Hepatocyte (in vitro differentiated cells): ENCODE results near the gene ENOX1. TPM values are rescaled to one million over a fixed set of nuclear protein-coding genes. Genes with fewer than 3 reads are reported as not detected.

Source experiments
- DNase-seq: peaks from one replicate; pipeline ENCODE4 v3.0.0-alpha.2; 2016; ENCODE audit warnings: low spot score
- H2AFZ ChIP-seq: fragments of 200-600 bp; sonication (generic); 2 replicates; pipeline ENCODE4 v1.6.0; 2016; ENCODE audit warnings: antibody characterized with exemption, mild to moderate bottlenecking
- H3K27ac ChIP-seq: fragments of 200-600 bp; sonication (generic); 2 replicates; pipeline ENCODE4 v1.5.1; 2016; ENCODE audit warnings: mild to moderate bottlenecking
- H3K27me3 ChIP-seq: fragments of 200-600 bp; sonication (generic); 2 replicates; pipeline ENCODE4 v1.6.1; 2016
- H3K36me3 ChIP-seq: fragments of 200-600 bp; sonication (generic); replicated peaks from 2 replicates; pipeline ENCODE4 v1.5.1; 2016; ENCODE audit warnings: low read depth; ENCODE audit not compliant: insufficient read depth
- H3K4me1 ChIP-seq: fragments of 200-600 bp; sonication (generic); 2 replicates; pipeline ENCODE4 v1.5.1; 2016; ENCODE audit warnings: mild to moderate bottlenecking, moderate library complexity; ENCODE audit not compliant: insufficient read depth
- H3K4me2 ChIP-seq: fragments of 200-600 bp; sonication (generic); 2 replicates; pipeline ENCODE4 v1.6.0; 2016
- H3K4me3 ChIP-seq: fragments of 200-600 bp; sonication (generic); 2 replicates; pipeline ENCODE4 v1.5.1; 2016; ENCODE audit warnings: mild to moderate bottlenecking
- H3K79me2 ChIP-seq: fragments of 200-600 bp; sonication (generic); 2 replicates; pipeline ENCODE4 v1.6.0; 2017; ENCODE audit warnings: mild to moderate bottlenecking
- H3K9me2 ChIP-seq: fragments of 200-600 bp; sonication (generic); replicated peaks from 2 replicates; pipeline ENCODE4 v1.6.0; 2017; ENCODE audit warnings: mild to moderate bottlenecking; ENCODE audit not compliant: insufficient read depth
- H3K9me3 ChIP-seq: fragments of 200-600 bp; sonication (generic); 2 replicates; pipeline ENCODE4 v1.5.1; 2016; ENCODE audit warnings: low read depth, mild to moderate bottlenecking
- H4K20me1 ChIP-seq: fragments of 200-600 bp; sonication (generic); 2 replicates; pipeline ENCODE4 v1.6.0; 2016; ENCODE audit warnings: mild to moderate bottlenecking; ENCODE audit not compliant: insufficient read depth, poor library complexity, severe bottlenecking
- EZH2 ChIP-seq: fragments of 200-600 bp; sonication (generic); IDR thresholded peaks from 2 replicates; pipeline ENCODE4 v1.6.1; 2016; ENCODE audit warnings: antibody characterized with exemption, mild to moderate bottlenecking, borderline replicate concordance
- EZH2phosphoT487 ChIP-seq: fragments of 200-600 bp; sonication (generic); IDR thresholded peaks from one replicate; pipeline ENCODE4 v1.6.1; 2018; ENCODE audit warnings: antibody characterized with exemption, mild to moderate bottlenecking, low read depth, moderate library complexity; ENCODE audit not compliant: unreplicated experiment, severe bottlenecking
- WGBS: methylation state at CpG from one replicate; pipeline ENCODE4 v1.1.6; 2016; ENCODE audit warnings: low lambda C conversion rate; ENCODE audit errors: missing lambda C conversion rate; 5-methylcytosine and 5-hydroxymethylcytosine counted together
- polyA plus RNA-seq: library from polyadenylated mRNA; unstranded; fragments of >200 nt; fragmentation: Nextera tagmentation; extraction: Ambion mirVana; gene quantifications from 2 replicates; pipeline ENCODE4 v1.2.1, GENCODE V29; 2016
- total RNA-seq: library from RNA; depleted of rRNA; stranded (reverse); fragments of >200 nt; gene quantifications from 2 replicates; pipeline ENCODE4 v1.2.3, GENCODE V29; 2014
- TF ChIP-seq, protein P1 (sequence below): fragments of 200-600 bp; sonication (generic); IDR thresholded peaks from 2 replicates; pipeline ENCODE4 v1.5.1; 2016; ENCODE audit warnings: antibody characterized with exemption, mild to moderate bottlenecking; ENCODE audit not compliant: poor library complexity

The ENOX1 gene
- total and polyA plus RNA-seq, 2 experiments from 2014 or later, result 2.4 to 4.0 TPM

GRCh38 chr13:43663474-43664090 lies 123.2 kb downstream of the ENOX1 start:
- H3K4me2 ChIP-seq, result no peak overlapping the region
- H3K36me3 ChIP-seq, result no peaks in the 10 kb centered on the region
- H4K20me1 ChIP-seq, result no peaks in the 10 kb centered on the region
- no peak for DNase-seq
- no peaks in the 10 kb centered on the region for H3K9me2 ChIP-seq
- no peaks in the 10 kb centered on the region for H3K27me3 ChIP-seq
- H3K9me3 ChIP-seq, result no peaks in the 10 kb centered on the region
- H3K4me3 ChIP-seq, result no peak overlapping the region
- peaks cover 24% of the 10 kb centered on the region for H3K4me1 ChIP-seq
- H3K79me2 ChIP-seq, result no peaks in the 10 kb centered on the region
- 88% methylated on average over 3 of the region's 3 CpGs for WGBS
- TF ChIP-seq, protein P1, sequence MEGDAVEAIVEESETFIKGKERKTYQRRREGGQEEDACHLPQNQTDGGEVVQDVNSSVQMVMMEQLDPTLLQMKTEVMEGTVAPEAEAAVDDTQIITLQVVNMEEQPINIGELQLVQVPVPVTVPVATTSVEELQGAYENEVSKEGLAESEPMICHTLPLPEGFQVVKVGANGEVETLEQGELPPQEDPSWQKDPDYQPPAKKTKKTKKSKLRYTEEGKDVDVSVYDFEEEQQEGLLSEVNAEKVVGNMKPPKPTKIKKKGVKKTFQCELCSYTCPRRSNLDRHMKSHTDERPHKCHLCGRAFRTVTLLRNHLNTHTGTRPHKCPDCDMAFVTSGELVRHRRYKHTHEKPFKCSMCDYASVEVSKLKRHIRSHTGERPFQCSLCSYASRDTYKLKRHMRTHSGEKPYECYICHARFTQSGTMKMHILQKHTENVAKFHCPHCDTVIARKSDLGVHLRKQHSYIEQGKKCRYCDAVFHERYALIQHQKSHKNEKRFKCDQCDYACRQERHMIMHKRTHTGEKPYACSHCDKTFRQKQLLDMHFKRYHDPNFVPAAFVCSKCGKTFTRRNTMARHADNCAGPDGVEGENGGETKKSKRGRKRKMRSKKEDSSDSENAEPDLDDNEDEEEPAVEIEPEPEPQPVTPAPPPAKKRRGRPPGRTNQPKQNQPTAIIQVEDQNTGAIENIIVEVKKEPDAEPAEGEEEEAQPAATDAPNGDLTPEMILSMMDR, result no peak
- TF ChIP-seq EZH2phosphoT487, result no peak
- no peak for TF ChIP-seq EZH2
- no peak overlapping the region for H2AFZ ChIP-seq
- H3K27ac ChIP-seq, result no peak overlapping the region

- TF ChIP-seq, protein P1, result no peak
- no peak for TF ChIP-seq EZH2
- no peak for TF ChIP-seq EZH2phosphoT487
- Histone ChIP-seq H3K4me3 (no peak overlapping the region), H3K36me3 (no peaks in the 10 kb centered on the region), H3K9me3 (no peaks in the 10 kb centered on the region), H3K4me2 (no peak overlapping the region), H3K9me2 (no peaks in the 10 kb centered on the region), H3K4me1 (peaks cover 24% of the 10 kb centered on the region), H4K20me1 (no peaks in the 10 kb centered on the region), H3K27me3 (no peaks in the 10 kb centered on the region), H3K79me2 (no peaks in the 10 kb centered on the region), H2AFZ (no peak overlapping the region), H3K27ac (no peak overlapping the region)
- DNase-seq, result no peak
Measured at GRCh38 chr13:43662976-43663375, 123.8 kb downstream of the ENOX1 start.

GRCh38 chr13:43661161-43661830 lies 125.5 kb downstream of the ENOX1 start:
- no peak for DNase-seq
- no peak overlapping the region for H3K4me3 ChIP-seq
- H3K9me2 ChIP-seq, result no peaks in the 10 kb centered on the region
- H3K4me2 ChIP-seq, result no peak overlapping the region
- H3K4me1 ChIP-seq, result peaks cover 22% of the 10 kb centered on the region
- no peak overlapping the region for H2AFZ ChIP-seq
- TF ChIP-seq, protein P1, result no peak
- no peak for TF ChIP-seq EZH2phosphoT487
- no peaks in the 10 kb centered on the region for H3K79me2 ChIP-seq
- no peaks in the 10 kb centered on the region for H3K27me3 ChIP-seq
- no peaks in the 10 kb centered on the region for H3K36me3 ChIP-seq
- no peaks in the 10 kb centered on the region for H3K9me3 ChIP-seq
- no peak overlapping the region for H3K27ac ChIP-seq
- WGBS, result 63% methylated on average over 6 of the region's 6 CpGs
- H4K20me1 ChIP-seq, result no peaks in the 10 kb centered on the region
